ENCODE results near the gene LIMK2.

Gene LIMK2

DNA sequence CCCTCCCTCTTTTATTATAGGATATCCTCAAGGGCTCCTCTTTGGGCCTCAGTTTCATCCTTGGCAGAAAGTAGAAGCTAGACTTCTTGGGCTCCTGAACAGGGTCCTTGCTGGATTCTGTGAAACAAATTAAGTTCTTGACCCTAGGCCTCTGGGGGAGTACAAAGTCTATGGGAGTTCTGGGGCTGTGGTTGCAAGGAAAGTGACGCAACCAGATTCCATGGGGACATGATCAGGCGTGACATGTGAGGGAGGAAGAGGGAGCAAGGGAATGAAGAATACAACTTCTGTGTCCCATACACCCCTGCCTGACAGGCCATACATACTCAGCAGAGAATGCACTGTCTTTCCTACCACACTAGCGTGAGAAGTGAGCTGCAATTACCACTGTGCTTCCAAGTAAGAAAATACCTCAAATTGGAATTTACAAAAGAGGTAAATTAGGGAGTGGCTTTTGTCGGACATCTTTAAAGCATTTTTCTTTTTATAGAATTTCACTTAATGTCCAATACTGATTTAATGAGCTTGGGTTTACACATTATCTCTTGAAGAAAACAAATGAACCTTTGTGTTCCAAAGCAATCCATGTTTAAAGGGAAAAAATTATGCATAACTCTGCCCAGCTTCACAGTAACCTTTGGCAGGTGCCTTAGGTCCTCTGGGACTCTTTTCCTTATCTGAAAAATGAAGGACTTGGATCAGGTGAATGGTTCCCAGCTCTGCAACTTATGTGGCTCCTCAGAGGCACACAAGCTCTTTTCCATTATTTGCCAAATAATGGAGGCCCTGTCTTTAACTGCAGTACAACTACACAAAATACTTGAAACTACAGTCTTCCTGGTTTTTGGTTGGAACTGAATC, 38.9 kb downstream of the LIMK2 start:
- TF ChIP-seq ZFX (IDR thresholded peaks at IDR 0.05): no peak
- no peak for TF ChIP-seq CTCF (conservative IDR thresholded peaks at IDR 0.05)
- no peak overlapping the region for H3K27ac ChIP-seq

DNA sequence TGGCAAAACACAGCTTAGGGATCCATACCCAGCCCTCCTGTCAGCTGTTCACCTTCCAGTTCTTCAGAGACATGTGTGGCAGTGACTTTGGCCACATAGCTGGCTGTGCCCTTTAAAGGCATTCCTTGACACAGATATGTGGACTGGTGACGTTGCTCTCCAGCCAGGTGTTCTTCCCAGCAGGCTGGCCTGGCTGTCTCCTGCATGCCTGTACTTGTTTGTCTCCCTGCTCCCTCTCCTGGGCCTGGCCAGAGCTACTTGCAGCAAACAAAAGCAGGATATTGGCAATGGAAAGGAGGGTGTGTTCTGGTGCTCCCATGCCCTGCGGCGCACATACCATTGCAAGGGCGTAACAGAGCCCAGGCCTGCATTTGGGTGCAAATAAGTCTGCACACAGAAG, 41.9 kb downstream of the LIMK2 start:
- TF ChIP-seq ZFX (IDR thresholded peaks at IDR 0.05) (no peak), CTCF (conservative IDR thresholded peaks at IDR 0.05) (no peak; the same call in 1 of the 2 replicates)
- H3K27ac ChIP-seq: peak overlapping the region; percentile 41

- no peak for TF ChIP-seq ZFX (IDR thresholded peaks at IDR 0.05)
- peak overlapping the region; percentile 56 for H3K27ac ChIP-seq
Observed at GRCh38 chr22:31259798-31260473, 47.8 kb downstream of the LIMK2 start.

GRCh38 chr22:31260474-31260856, 48.4 kb downstream of the LIMK2 start:
- TF ChIP-seq ZFX (IDR thresholded peaks at IDR 0.05) (no peak), CTCF (conservative IDR thresholded peaks at IDR 0.05) (no peak)
- H3K27ac ChIP-seq: peak overlapping the region; percentile 56; the same call in 1 of the 2 replicates

DNA sequence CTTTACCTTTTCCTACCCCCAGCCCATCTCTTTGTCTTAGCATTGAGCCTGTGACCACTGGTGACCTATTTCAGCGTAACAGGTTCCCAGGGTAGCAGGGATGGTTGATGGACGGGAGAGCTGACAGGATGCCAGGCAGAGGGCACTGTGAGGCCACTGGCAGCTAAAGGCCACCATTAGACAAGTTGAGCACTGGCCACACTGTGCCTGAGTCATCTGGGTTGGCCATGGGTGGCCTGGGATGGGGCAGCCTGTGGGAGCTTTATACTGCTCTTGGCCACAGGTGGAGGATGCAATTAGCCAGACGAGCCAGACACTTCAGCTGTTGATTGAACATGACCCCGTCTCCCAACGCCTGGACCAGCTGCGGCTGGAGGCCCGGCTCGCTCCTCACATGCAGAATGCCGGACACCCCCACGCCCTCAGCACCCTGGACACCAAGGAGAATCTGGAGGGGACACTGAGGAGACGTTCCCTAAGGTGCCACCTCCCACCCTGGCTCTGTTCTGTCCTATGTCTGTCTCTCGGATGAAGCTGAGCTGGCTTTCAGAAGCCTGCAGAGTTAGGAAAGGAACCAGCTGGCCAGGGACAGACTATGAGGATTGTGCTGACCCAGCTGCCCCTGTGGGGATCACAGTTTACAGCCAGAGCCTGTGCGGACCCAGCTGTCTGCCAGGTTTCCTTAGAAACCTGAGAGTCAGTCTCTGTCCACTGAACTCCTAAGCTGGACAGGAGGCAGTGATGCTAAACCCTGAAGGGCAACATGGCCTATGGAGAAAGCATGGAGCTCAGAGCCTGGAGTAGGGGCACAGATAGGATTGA, 50.4 kb downstream of the LIMK2 start:
- H3K27ac ChIP-seq: no peak overlapping the region

GRCh38 chr22:31263896-31264640, 52.0 kb downstream of the LIMK2 start:
- no peak overlapping the region for H3K27ac ChIP-seq
- no peak for TF ChIP-seq ZFX (IDR thresholded peaks at IDR 0.05)
- no peak for TF ChIP-seq CTCF (conservative IDR thresholded peaks at IDR 0.05)

More for the DNA sequence above, 50.4 kb downstream of the LIMK2 start:
- TF ChIP-seq CTCF (conservative IDR thresholded peaks at IDR 0.05) (no peak), ZFX (IDR thresholded peaks at IDR 0.05) (no peak)

DNA sequence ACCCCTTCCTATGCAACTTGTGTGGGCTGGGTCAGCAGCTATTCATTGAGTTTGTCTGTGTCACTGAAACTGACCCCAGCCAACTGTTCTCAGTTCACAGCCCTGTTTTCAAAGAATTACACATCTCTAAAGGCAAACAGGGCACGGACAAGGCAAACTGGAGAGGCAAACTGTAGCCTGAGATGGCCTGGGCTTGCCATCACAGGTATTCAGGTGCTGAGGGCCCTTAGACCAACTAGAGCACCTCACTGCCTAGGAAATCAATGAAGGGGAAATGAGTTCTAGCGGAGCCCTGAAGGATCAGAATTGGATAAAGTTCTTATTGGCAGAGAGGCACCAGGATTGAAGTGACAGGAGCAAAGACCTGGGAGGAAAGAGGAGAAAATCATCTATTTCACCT, 56.2 kb downstream of the LIMK2 start:
- no peak overlapping the region for H3K27ac ChIP-seq
- TF ChIP-seq ZFX (IDR thresholded peaks at IDR 0.05) (no peak), CTCF (conservative IDR thresholded peaks at IDR 0.05) (no peak)

Data from C4-2B (cell line).